Right hindlimb (tissue), 1 donor: Measurements from ENCODE around the gene TNFRSF6B.
"Not testable (repeated sequence)": the region's sequence is repeated elsewhere in the genome, so short reads cannot be mapped to it uniquely, and the experiment has no call there.

Source experiments
- DNase-seq: peaks from one replicate; pipeline ENCODE4 v3.0.0-alpha.2; 2018

TNFRSF6B gene

DNA sequence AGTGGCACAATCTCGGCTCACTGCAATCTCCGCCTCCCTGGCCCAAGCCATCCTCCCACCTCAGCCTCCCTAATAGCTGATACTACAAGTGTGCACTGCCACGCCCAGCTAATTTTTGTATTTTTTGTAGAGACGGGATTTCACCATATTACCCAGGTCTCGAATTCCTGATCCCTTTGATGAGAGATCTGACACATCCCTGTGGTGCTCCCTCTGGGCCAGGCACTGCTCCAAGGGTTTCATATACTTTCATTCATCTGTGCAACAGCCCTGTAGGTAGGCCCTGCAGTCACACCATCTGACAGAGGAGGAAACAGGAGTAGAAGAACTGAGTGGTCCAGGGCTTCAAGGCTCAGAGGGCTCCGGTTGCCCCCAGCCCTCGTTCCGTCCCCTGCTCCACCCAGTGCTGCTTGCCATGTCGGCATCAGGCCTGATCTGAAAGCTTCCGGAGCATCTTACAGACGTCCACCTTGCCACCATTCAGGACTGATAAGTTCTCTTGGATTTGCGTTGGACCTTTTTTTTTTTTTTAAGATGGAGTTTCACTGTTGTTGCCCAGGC, 14.7 kb downstream of the TNFRSF6B start:
- no peak for DNase-seq

- DNase-seq: no peak
Observed at GRCh38 chr20:63712191-63712590, 15.7 kb downstream of the TNFRSF6B start.

DNA sequence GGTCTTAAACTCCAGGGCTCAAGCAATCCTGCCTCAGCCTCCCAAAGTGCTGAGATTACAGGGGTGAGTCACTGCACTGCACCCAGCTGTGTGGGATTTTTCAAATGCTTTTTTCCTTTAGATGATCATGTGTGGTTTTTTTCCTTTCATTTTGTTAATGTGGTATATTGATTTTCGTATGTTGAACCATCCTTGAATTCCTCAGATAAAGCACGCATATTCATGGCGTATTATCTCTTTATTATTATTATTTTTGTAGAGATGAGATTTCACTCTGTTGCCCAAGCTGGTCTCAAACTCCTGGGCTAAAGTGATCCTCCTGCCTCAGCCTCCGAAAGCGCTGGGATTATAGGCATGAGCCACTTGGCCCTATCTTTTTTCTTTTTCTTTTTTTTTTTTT, 18.4 kb downstream of the TNFRSF6B start:
- no peak for DNase-seq

- no peak for DNase-seq
Observed at GRCh38 chr20:63718996-63719395, 22.5 kb downstream of the TNFRSF6B start.

- DNase-seq: not testable (repeated sequence)
Observed at GRCh38 chr20:63722967-63723622, 26.6 kb downstream of the TNFRSF6B start.

GRCh38 chr20:63730189-63730733, 33.8 kb downstream of the TNFRSF6B start:
- not testable (repeated sequence) for DNase-seq

GRCh38 chr20:63731410-63731809, 35.0 kb downstream of the TNFRSF6B start:
- DNase-seq: no peak

DNA sequence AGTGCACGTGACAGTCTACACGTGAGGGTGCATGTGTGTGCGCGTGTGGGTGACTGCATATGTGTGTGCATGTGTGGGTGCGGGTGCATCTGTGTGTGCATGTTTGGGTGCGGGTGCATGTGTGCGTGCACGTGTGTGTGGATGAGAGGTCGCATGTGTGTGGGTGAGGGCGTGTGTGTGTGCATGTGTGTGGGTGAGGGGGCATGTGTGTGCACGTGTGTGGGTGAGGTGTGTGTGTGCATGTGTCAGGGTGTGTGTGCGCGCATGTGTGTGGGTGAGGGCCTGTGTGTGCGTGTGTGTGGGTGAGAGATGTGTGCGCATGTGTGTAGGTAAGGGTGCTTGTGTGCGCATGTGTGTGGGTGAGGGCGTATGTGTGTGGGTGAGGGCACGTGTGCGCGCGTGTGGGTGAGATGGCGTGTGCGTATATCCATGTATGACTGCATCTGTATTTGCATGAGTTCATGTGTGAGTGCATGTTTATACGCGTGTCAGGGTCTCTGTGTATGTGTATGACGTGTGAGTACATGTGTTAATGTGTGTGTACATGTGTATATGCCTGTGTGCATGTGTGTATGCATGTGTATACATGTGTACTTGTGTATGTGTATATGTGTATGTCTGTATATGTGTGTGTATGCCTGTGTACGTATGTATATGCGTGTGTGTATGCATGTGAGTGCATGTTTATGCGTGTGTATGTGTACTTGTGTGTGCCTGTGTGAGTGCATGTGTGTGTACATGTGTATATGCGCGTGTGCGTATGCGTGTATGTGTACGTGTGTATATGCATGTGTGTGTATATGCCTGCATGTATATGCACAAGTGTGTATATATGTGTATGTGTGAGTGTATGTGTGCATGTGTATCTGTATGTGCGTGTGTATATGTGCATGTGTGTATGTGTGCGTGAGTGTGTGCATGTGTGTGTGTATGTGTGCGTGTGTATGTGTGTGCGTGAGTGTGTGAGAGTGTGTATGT, 36.0 kb downstream of the TNFRSF6B start:
- DNase-seq: no peak

DNA sequence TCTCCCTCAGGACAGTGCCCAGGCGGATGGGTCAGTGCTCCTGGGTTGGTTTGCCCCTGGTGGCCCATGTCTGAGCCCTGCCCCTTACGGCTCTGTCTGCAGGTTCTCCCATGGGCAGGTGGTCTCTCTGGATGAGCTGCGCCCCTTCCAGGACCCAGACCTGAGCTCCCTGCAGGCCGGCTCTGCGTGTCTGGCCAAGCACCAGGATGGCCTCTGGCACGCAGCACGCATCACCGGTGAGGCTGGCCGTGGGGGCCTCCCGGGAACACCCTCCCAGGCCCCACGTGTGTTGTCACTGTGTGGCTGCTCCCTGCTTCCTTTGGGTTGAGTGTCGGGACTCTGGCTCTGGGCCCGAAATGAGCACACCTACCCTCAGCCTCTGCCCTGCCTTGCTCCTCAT, 36.7 kb downstream of the TNFRSF6B start:
- DNase-seq: no peak

- DNase-seq: no peak
Observed at GRCh38 chr20:63733579-63734081, 37.2 kb downstream of the TNFRSF6B start.

DNA sequence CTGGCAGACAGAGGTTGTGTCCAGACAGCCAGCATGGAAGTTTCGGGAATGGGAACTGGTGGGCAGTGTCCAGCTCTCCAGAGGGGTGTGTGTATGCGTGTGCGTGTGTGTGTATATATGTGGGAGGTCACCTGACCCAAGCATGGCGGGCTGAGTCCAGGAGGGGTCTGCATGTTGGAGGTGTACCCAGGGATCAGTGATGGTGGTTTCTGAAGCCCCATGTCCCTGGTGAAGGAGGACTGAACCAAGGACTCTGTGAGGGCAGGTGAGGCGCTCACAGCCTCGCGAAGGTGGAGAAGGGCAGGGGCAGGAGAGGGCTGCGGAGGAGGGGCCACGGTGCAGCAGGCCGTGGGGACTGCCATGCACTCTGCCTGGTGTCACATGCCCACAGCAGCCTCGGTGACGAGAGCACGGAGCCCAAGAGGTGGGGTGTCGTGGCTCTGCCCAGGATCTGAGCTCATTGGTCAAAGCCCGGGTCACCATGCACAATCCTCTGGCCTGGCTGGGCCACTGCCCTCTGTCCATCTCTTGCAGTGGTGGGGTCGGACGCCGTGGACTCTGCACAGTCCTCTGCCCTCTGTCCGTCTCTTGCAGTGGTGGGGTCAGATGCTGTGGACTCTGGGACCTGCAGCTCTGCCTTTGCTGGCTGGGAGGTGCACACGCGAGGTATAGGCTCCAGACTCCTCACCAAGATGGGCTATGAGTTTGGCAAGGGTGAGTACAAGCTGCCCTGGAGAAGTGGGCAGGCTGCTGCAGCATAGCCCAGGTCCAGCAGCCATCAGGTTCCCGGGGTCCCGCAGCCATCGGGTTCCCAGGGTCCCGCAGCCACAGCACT, 37.9 kb downstream of the TNFRSF6B start:
- no peak for DNase-seq

DNA sequence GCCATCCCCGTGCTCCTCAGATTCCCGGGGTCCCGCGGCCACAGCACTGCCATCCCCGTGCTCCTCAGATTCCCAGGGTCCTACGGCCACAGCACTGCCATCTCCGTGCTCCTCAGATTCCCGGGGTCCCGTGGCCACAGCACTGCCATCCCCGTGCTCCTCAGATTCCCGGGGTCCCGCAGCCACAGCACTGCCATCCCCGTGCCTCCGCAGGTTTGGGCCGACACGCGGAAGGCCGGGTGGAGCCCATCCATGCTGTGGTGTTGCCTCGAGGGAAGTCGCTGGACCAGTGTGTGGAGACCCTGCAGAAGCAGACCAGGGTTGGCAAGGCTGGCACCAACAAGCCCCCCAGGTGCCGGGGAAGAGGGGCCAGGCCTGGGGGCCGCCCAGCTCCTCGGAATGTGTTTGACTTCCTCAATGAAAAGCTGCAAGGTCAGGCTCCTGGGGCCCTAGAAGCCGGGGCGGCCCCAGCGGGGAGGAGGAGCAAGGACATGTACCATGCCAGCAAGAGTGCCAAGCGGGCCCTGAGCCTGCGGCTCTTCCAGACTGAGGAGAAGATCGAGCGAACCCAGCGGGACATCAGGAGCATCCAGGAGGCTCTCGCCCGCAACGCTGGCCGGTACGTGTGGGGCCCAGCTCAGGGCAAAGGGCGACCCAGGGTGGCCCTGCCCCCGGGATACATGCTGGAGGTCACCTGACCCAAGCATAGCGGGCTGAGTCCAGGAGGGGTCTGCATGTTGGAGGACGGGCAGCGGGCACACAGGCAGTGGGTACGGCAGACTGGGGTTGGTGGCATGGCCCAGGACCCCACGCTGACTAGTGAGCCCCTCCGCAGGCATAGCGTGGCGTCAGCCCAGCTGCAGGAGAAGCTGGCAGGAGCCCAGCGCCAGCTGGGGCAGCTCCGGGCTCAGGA, 38.8 kb downstream of the TNFRSF6B start:
- DNase-seq: no peak

GRCh38 chr20:63735859-63736718, 39.6 kb downstream of the TNFRSF6B start, which contains the start of gene LIME1:
Gene LIME1 (plus strand): TSS chr20:63736664. CDS start chr20:63737550, 886 bp downstream.
- no peak for DNase-seq

- no peak for DNase-seq
Observed at GRCh38 chr20:63736893-63737694, 40.6 kb downstream of the TNFRSF6B start.

DNA sequence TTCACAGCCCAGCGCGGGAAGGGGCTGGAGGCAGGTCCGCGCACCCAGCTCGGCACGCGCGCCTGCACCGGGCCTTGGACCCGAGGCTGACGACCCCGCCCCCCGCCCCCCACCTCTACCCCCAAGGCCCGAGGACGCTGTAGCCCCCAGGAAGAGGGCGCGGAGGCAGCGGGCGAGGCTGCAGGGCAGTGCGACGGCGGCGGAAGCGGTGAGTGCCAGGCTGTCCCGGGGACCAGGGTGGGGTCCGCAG, 41.2 kb downstream of the TNFRSF6B start:
- DNase-seq: no peak

DNA sequence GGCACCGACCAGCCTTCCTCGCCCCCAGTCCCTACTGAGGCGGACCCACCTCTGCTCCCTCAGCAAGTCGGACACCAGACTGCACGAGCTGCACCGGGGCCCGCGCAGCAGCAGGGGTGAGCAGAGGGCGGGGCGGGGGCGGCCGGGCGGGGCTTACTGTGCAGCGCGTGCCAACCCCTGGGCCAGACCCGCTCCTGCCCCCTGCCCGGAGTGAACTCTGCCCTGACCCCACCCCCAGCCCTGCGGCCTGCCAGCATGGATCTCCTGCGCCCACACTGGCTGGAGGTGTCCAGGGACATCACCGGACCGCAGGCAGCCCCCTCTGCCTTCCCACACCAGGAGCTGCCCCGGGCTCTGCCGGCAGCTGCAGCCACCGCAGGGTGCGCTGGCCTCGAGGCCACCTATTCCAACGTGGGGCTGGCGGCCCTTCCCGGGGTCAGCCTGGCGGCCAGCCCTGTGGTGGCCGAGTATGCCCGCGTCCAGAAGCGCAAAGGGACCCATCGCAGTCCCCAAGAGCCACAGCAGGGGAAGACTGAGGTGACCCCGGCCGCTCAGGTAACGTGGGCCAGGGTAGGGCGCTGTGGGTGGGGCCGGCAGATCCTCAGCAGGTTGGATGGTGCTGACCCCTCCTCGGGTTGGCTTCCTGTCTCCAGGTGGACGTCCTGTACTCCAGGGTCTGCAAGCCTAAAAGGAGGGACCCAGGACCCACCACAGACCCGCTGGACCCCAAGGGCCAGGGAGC, 41.7 kb downstream of the TNFRSF6B start:
- DNase-seq: no peak

DNA sequence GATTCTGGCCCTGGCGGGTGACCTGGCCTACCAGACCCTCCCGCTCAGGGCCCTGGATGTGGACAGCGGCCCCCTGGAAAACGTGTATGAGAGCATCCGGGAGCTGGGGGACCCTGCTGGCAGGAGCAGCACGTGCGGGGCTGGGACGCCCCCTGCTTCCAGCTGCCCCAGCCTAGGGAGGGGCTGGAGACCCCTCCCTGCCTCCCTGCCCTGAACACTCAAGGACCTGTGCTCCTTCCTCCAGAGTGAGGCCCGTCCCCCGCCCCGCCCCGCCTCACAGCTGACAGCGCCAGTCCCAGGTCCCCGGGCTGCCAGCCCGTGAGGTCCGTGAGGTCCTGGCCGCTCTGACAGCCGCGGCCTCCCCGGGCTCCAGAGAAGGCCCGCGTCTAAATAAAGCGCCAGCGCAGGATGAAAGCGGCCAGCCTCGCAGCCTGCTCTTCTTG, 42.3 kb downstream of the TNFRSF6B start:
- peak; percentile 78 for DNase-seq
